Neutrophil (primary cell): ENCODE results near the gene HOXC4.
A peak's percentile ranks its signal among the peaks of the same experiment; 100 is the strongest.

ENCODE experiments used
- H3K27ac ChIP-seq: fragments of 200-600 bp; sonication (generic); 2 replicates; pipeline ENCODE4 v1.5.1; 2016; ENCODE audit warnings: mild to moderate bottlenecking, moderate library complexity
- H3K27me3 ChIP-seq: fragments of 200-600 bp; sonication (generic); 2 replicates; pipeline ENCODE4 v1.6.0; 2016; ENCODE audit warnings: mild to moderate bottlenecking
- H3K36me3 ChIP-seq: fragments of 200-600 bp; sonication (generic); 2 replicates; pipeline ENCODE4 v1.5.1; 2017
- H3K4me1 ChIP-seq, 2 experiments: fragments of 200-600 bp in 1 of 2; sonication (generic) in 1 of 2; 1 replicate in 1 of 2; 2 replicates in 1 of 2; pipeline versions ENCODE4 v1.5.1 to v1.6.1; 2013 to 2016; ENCODE audit warnings: low read depth in 1 of 2, low read length in 1 of 2, mild to moderate bottlenecking in 1 of 2, moderate library complexity in 1 of 2; ENCODE audit not compliant: control insufficient read depth in 1 of 2, insufficient read depth in 1 of 2
- H3K4me3 ChIP-seq, 2 experiments: fragments of 200-600 bp in 1 of 2; sonication (generic) in 1 of 2; 1 replicate in 1 of 2; 2 replicates in 1 of 2; pipeline ENCODE4 v1.5.1; 2013 to 2016; ENCODE audit warnings: low read depth in 1 of 2, low read length in 1 of 2, mild to moderate bottlenecking in 1 of 2, moderate library complexity in 1 of 2
- H3K9me3 ChIP-seq: fragments of 200-600 bp; sonication (generic); 2 replicates; pipeline ENCODE4 v1.5.1; 2016
- CTCF ChIP-seq: fragments of 200-600 bp; sonication (generic); IDR thresholded peaks from 2 replicates; pipeline ENCODE4 v1.5.1; 2016; ENCODE audit warnings: antibody characterized with exemption

The HOXC4 gene

GRCh38 chr12:54018468-54018984 is 35.1 kb upstream of the HOXC4 start:
- Histone ChIP-seq H3K4me1 (peaks cover 2 to 13% of the 10 kb centered on the region in 2 experiments), H3K27me3 (peaks cover 100% of the 10 kb centered on the region), H3K36me3 (no peaks in the 10 kb centered on the region), H3K9me3 (no peaks in the 10 kb centered on the region), H3K27ac (no peak overlapping the region), H3K4me3 (peak overlapping the region in 1 of 2 experiments; percentile 13)
- no peak for TF ChIP-seq CTCF

DNA sequence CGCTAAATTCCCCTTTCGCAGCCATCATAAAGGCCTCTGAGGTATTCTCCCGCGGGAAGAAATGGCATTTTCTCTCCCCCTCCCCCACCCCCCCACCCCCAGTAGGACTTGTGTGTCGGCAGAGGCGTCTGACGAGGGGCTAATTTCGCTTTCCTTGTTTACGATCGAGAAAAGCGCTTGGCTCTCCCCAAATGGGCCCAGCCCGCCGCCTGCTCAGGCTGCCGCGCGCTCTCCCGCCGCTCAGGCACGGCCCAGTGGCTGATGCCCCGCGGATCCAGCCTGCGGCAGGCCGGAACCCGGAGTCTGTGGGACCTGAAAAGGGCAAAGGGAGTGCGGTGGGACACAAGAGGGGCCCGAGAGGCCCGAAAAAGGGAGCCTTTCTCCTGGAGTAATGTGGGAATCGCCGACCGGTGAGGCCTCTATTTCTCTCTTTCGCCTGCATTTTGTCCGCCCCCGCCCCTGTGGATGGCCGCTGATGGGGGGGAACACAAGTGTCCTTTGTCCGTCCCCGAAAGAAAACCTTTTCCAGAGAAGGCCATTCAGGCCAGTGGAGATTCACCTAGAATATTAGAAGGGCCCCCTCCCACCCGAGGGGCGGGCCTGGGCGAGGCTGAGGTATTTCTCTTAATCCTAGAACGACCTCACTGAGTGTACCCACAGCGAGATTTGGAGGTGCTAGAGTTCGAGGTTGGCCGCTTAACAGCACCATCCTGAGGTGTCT is 34.4 kb upstream of the HOXC4 start:
- no peak for TF ChIP-seq CTCF
- Histone ChIP-seq H3K36me3 (no peaks in the 10 kb centered on the region), H3K4me1 (peaks cover 2 to 12% of the 10 kb centered on the region in 2 experiments), H3K9me3 (no peaks in the 10 kb centered on the region), H3K4me3 (no peak overlapping the region), H3K27me3 (peaks cover 100% of the 10 kb centered on the region), H3K27ac (no peak overlapping the region)

- Histone ChIP-seq H3K9me3 (no peaks in the 10 kb centered on the region), H3K27me3 (peaks cover 100% of the 10 kb centered on the region), H3K27ac (no peak overlapping the region), H3K36me3 (no peaks in the 10 kb centered on the region), H3K4me1 (peaks cover 2 to 10% of the 10 kb centered on the region in 2 experiments), H3K4me3 (no peak overlapping the region)
- no peak for TF ChIP-seq CTCF
Measured at GRCh38 chr12:54019924-54020590, 33.6 kb upstream of the HOXC4 start.

GRCh38 chr12:54020591-54021405 is 32.8 kb upstream of the HOXC4 start:
- no peak for TF ChIP-seq CTCF
- H3K9me3 ChIP-seq = no peaks in the 10 kb centered on the region
- no peak overlapping the region for H3K27ac ChIP-seq
- no peaks in the 10 kb centered on the region for H3K36me3 ChIP-seq
- H3K4me1 ChIP-seq = peaks cover 2 to 10% of the 10 kb centered on the region in 2 experiments
- H3K27me3 ChIP-seq = peaks cover 100% of the 10 kb centered on the region
- no peak overlapping the region for H3K4me3 ChIP-seq

- no peaks in the 10 kb centered on the region for H3K36me3 ChIP-seq
- peaks cover 100% of the 10 kb centered on the region for H3K27me3 ChIP-seq
- H3K9me3 ChIP-seq = no peaks in the 10 kb centered on the region
- H3K4me1 ChIP-seq = peaks cover 2 to 10% of the 10 kb centered on the region in 2 experiments
- H3K4me3 ChIP-seq = no peak overlapping the region
- TF ChIP-seq CTCF = no peak
- H3K27ac ChIP-seq = no peak overlapping the region
Measured at GRCh38 chr12:54021432-54022013, 32.1 kb upstream of the HOXC4 start.
